IPS DF 6.9 (cell line): ENCODE data around the gene EFCAB9.
"Not testable (repeated sequence)": the region's sequence is repeated elsewhere in the genome, so short reads cannot be mapped to it uniquely, and the experiment has no call there.

ENCODE experiments used
- DNase-seq: peaks from one replicate; pipeline ENCODE4 v3.0.0-alpha.2; 2013; ENCODE audit warnings: low read depth, low spot score
- H3K27ac ChIP-seq: one replicate; pipeline ENCODE4 v1.5.1; 2013; ENCODE audit warnings: low read length, control low read depth
- H3K27me3 ChIP-seq: 2 replicates; pipeline ENCODE4 v1.6.1; 2013; ENCODE audit warnings: mild to moderate bottlenecking, low read length; ENCODE audit not compliant: control insufficient read depth, insufficient read depth
- H3K36me3 ChIP-seq: 2 replicates; pipeline ENCODE4 v1.6.1; 2013; ENCODE audit warnings: low read length; ENCODE audit not compliant: control insufficient read depth, insufficient read depth
- H3K4me1 ChIP-seq: 2 replicates; pipeline ENCODE4 v1.6.1; 2013; ENCODE audit warnings: low read length; ENCODE audit not compliant: control insufficient read depth, insufficient read depth
- H3K4me3 ChIP-seq: 2 replicates; pipeline ENCODE4 v1.5.1; 2013; ENCODE audit warnings: mild to moderate bottlenecking, low read length
- H3K9me3 ChIP-seq: 2 replicates; pipeline ENCODE4 v1.6.1; 2013; ENCODE audit warnings: low read length, inconsistent platforms; ENCODE audit not compliant: control insufficient read depth, insufficient read depth
- WGBS: extraction: QIAGEN DNeasy Blood & Tissue Kit; methylation state at CpG from one replicate; pipeline ENCODE4 v1.1.7; 2013; ENCODE audit warnings: mixed read lengths, missing lambda C conversion rate; ENCODE audit not compliant: insufficient read length, insufficient coverage; 5-methylcytosine and 5-hydroxymethylcytosine counted together

The EFCAB9 gene

GRCh38 chr5:172193872-172194271 lies at the start of gene EFCAB9:
Gene EFCAB9 (plus strand): TSS chr5:172194172. CDS start chr5:172194173, 1 bp downstream.
- no peaks in the 10 kb centered on the region for H3K4me1 ChIP-seq
- H3K27me3 ChIP-seq = no peaks in the 10 kb centered on the region
- no peak within 1 kb of the TSS for H3K4me3 ChIP-seq
- H3K9me3 ChIP-seq = no peaks in the 10 kb centered on the region
- no CpG with 5 or more reads among the region's 6 CpGs for WGBS
- DNase-seq = no peak
- no peaks in the 10 kb centered on the region for H3K36me3 ChIP-seq
- H3K27ac ChIP-seq = no peak within 1 kb of the TSS

GRCh38 chr5:172144291-172144815 lies 49.6 kb upstream of the EFCAB9 start:
- Histone ChIP-seq H3K9me3 (no peaks in the 10 kb centered on the region), H3K4me1 (no peaks in the 10 kb centered on the region), H3K27ac (no peak overlapping the region), H3K27me3 (no peaks in the 10 kb centered on the region), H3K4me3 (no peak overlapping the region), H3K36me3 (no peaks in the 10 kb centered on the region)
- no CpG with 5 or more reads among the region's 10 CpGs for WGBS
- no peak for DNase-seq

GRCh38 chr5:172144931-172145869 lies 48.8 kb upstream of the EFCAB9 start:
- Histone ChIP-seq H3K4me1 (no peaks in the 10 kb centered on the region), H3K36me3 (no peaks in the 10 kb centered on the region), H3K4me3 (no peak overlapping the region), H3K27me3 (no peaks in the 10 kb centered on the region), H3K27ac (no peak overlapping the region), H3K9me3 (no peaks in the 10 kb centered on the region)
- DNase-seq = no peak
- WGBS = no CpG with 5 or more reads among the region's 15 CpGs

GRCh38 chr5:172145870-172146747 lies 47.9 kb upstream of the EFCAB9 start:
- no peaks in the 10 kb centered on the region for H3K27me3 ChIP-seq
- no peaks in the 10 kb centered on the region for H3K9me3 ChIP-seq
- H3K27ac ChIP-seq = no peak overlapping the region
- no peak overlapping the region for H3K4me3 ChIP-seq
- WGBS = 100% methylated on average over 3 of the region's 21 CpGs
- H3K4me1 ChIP-seq = no peaks in the 10 kb centered on the region
- no peak for DNase-seq
- H3K36me3 ChIP-seq = no peaks in the 10 kb centered on the region

- no peak for DNase-seq
- no peaks in the 10 kb centered on the region for H3K36me3 ChIP-seq
- no peaks in the 10 kb centered on the region for H3K4me1 ChIP-seq
- no peak overlapping the region for H3K27ac ChIP-seq
- H3K4me3 ChIP-seq = no peak overlapping the region
- no peaks in the 10 kb centered on the region for H3K9me3 ChIP-seq
- no CpG with 5 or more reads among the region's 9 CpGs for WGBS
- H3K27me3 ChIP-seq = no peaks in the 10 kb centered on the region
Observed at GRCh38 chr5:172146748-172147092, 47.3 kb upstream of the EFCAB9 start.

- H3K36me3 ChIP-seq = no peaks in the 10 kb centered on the region
- no peaks in the 10 kb centered on the region for H3K4me1 ChIP-seq
- WGBS = no CpG with 5 or more reads among the region's 10 CpGs
- H3K27me3 ChIP-seq = no peaks in the 10 kb centered on the region
- H3K4me3 ChIP-seq = no peak overlapping the region
- DNase-seq = no peak
- no peak overlapping the region for H3K27ac ChIP-seq
- H3K9me3 ChIP-seq = no peaks in the 10 kb centered on the region
Observed at GRCh38 chr5:172147857-172148256, 46.1 kb upstream of the EFCAB9 start.

- no CpG with 5 or more reads among the region's 9 CpGs for WGBS
- H3K36me3 ChIP-seq = no peaks in the 10 kb centered on the region
Observed at GRCh38 chr5:172148381-172148780, 45.6 kb upstream of the EFCAB9 start.

GRCh38 chr5:172149073-172149472 lies 44.9 kb upstream of the EFCAB9 start:
- Histone ChIP-seq H3K27me3 (no peaks in the 10 kb centered on the region), H3K9me3 (no peaks in the 10 kb centered on the region), H3K4me1 (no peaks in the 10 kb centered on the region), H3K27ac (no peak overlapping the region), H3K36me3 (no peaks in the 10 kb centered on the region), H3K4me3 (no peak overlapping the region)
- DNase-seq = no peak
- no CpG with 5 or more reads among the region's 3 CpGs for WGBS

More at GRCh38 chr5:172148381-172148780, 45.6 kb upstream of the EFCAB9 start:
- Histone ChIP-seq H3K4me1 (no peaks in the 10 kb centered on the region), H3K27me3 (no peaks in the 10 kb centered on the region), H3K4me3 (no peak overlapping the region), H3K27ac (no peak overlapping the region), H3K9me3 (no peaks in the 10 kb centered on the region)
- no peak for DNase-seq

GRCh38 chr5:172149481-172149880 lies 44.5 kb upstream of the EFCAB9 start:
- whole genome bisulfite sequencing = no CpG with 5 or more reads among the region's 11 CpGs
- not testable (repeated sequence) for H3K27ac ChIP-seq, H3K36me3 ChIP-seq, H3K27me3 ChIP-seq, H3K4me1 ChIP-seq, DNase-seq, H3K4me3 ChIP-seq, H3K9me3 ChIP-seq
